NCI-H2029 (cell line): ENCODE data around the gene ATG4B.
A peak's percentile ranks its signal among the peaks of the same experiment; 100 is the strongest.

Experiments
- DNase-seq: peaks from one replicate; lab custom pipeline; 2025; lab: John Stamatoyannopoulos, UW

The ATG4B gene

GRCh38 chr2:241666627-241667400 is 29.3 kb downstream of the ATG4B start:
- no peak for DNase-seq

GRCh38 chr2:241668354-241668753 is 30.9 kb downstream of the ATG4B start:
- DNase-seq: no peak

GRCh38 chr2:241668839-241669238 is 31.3 kb downstream of the ATG4B start:
- no peak for DNase-seq

- DNase-seq: no peak
Measured at GRCh38 chr2:241670333-241671110, 33.0 kb downstream of the ATG4B start.

- no peak for DNase-seq
Measured at GRCh38 chr2:241671457-241672240, 34.2 kb downstream of the ATG4B start.

- DNase-seq: no peak
Measured at GRCh38 chr2:241672243-241673188, 35.0 kb downstream of the ATG4B start.

GRCh38 chr2:241673189-241673663 is 35.7 kb downstream of the ATG4B start:
- DNase-seq: no peak

- no peak for DNase-seq
Measured at GRCh38 chr2:241673797-241674725, 36.6 kb downstream of the ATG4B start.

- DNase-seq: no peak
Measured at GRCh38 chr2:241675885-241676284, 38.4 kb downstream of the ATG4B start.

- DNase-seq: no peak
Measured at GRCh38 chr2:241676665-241677064, 39.2 kb downstream of the ATG4B start.

GRCh38 chr2:241677392-241677791 is 39.9 kb downstream of the ATG4B start:
- no peak for DNase-seq

- no peak for DNase-seq
Measured at GRCh38 chr2:241678307-241678706, 40.8 kb downstream of the ATG4B start.

- DNase-seq: no peak
Measured at GRCh38 chr2:241678784-241679540, 41.5 kb downstream of the ATG4B start.

GRCh38 chr2:241680044-241680443 is 42.6 kb downstream of the ATG4B start:
- no peak for DNase-seq

- DNase-seq: no peak
Measured at GRCh38 chr2:241680827-241681599, 43.5 kb downstream of the ATG4B start.

- DNase-seq: no peak
Measured at GRCh38 chr2:241686324-241686649, 48.8 kb downstream of the ATG4B start.

- DNase-seq: peak; percentile 93
Measured at GRCh38 chr2:241686650-241687425, 49.3 kb downstream of the ATG4B start, which contains the start of gene DTYMK. Gene DTYMK (minus strand): TSS chr2:241686815. CDS start chr2:241686783, 32 bp downstream.

- no peak for DNase-seq
Measured at GRCh38 chr2:241689306-241689705, 51.8 kb downstream of the ATG4B start.
